ENCODE data around the gene PARD3B.

DNA sequence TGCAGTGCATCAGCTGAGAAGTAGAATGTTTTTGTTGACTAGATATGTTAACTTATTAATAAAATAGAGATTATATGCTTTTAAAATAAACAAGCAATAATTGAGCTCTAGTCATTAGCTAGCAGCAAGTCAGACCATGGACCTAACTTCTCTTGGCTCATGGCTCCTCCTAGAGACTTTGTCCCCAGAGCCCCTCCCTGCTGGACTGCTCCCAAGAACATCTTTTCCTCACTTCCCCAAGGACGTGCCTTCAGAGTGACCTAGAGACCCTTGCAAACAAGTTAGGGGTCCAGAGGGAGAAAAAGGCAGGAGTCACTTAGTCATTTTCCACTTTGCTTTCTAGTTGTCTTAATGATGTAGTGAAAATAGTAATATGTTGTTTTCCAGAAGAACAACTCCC lies 824.5 kb downstream of the PARD3B start:
- TF ChIP-seq CTCF (IDR thresholded peaks at IDR 0.05; ENCODE audit: insufficient read depth, low read length) (no peak), POLR2AphosphoS5 (IDR thresholded peaks at IDR 0.05; ENCODE audit: low read depth) (no peak)
